HL-60 (cell line): ENCODE measurements around the gene KRT86.

Experiments
- POLR2AphosphoS5 ChIP-seq: IDR thresholded peaks from 2 replicates; pipeline ENCODE4 v1.6.1; 2012; ENCODE audit warnings: low read depth
- TF ChIP-seq, protein P1 (sequence below): IDR thresholded peaks from one replicate; pipeline ENCODE4 v1.5.1; 2011; ENCODE audit warnings: low read length, control low read depth, inconsistent platforms; ENCODE audit not compliant: insufficient read depth

DNA sequence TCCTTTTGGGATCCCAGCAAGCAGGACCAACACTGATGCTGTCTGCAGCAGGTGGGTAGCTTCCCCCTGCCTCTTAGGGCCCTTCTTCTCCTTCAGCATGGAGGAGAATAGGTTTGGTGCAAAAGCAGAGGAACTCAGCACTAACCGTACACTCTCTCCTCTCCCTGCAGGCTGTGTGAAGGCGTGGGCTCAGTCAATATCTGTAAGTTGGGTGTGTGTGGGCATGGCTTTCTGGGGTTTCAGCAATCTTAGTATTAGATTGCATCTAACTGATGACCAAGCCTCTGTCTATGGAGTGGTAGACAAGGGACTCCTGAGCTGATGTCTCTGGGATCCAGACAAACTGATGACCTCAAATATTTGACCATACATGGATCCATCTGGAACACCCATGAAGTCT is 78.5 kb downstream of the KRT86 start:
- TF ChIP-seq, protein P1, sequence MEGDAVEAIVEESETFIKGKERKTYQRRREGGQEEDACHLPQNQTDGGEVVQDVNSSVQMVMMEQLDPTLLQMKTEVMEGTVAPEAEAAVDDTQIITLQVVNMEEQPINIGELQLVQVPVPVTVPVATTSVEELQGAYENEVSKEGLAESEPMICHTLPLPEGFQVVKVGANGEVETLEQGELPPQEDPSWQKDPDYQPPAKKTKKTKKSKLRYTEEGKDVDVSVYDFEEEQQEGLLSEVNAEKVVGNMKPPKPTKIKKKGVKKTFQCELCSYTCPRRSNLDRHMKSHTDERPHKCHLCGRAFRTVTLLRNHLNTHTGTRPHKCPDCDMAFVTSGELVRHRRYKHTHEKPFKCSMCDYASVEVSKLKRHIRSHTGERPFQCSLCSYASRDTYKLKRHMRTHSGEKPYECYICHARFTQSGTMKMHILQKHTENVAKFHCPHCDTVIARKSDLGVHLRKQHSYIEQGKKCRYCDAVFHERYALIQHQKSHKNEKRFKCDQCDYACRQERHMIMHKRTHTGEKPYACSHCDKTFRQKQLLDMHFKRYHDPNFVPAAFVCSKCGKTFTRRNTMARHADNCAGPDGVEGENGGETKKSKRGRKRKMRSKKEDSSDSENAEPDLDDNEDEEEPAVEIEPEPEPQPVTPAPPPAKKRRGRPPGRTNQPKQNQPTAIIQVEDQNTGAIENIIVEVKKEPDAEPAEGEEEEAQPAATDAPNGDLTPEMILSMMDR, result no peak
- no peak for TF ChIP-seq POLR2AphosphoS5
